Endothelial cell of umbilical vein (primary cell): Measurements from ENCODE around the gene PSAPL1. TPM values are rescaled to one million over a fixed set of nuclear protein-coding genes. Genes with fewer than 3 reads are reported as not detected.

Experiments used
- BruUV-seq: library from RNA; stranded (reverse); fragments of 400-500 nt; replicated peaks from 2 replicates; lab custom pipeline; 2021; lab: Mats Ljungman, UMichigan
- CTCF ChIA-PET: fragments of 300-600, 350-600 bp; sonication (Branson Sonifier 250); formaldehyde crosslinking; loops from one replicate; lab custom pipeline; 2021; ENCODE audit warnings: antibody characterized with exemption, inconsistent platforms; lab: Charles Lee
- POLR2A ChIA-PET: fragments of 300-600, 350-600 bp; sonication (Branson Sonifier 250); formaldehyde crosslinking; loops from one replicate; lab custom pipeline; 2021; ENCODE audit warnings: antibody characterized with exemption, inconsistent platforms; lab: Charles Lee
- DNase-seq: peaks from one replicate; pipeline ENCODE4 v3.0.0-alpha.2; 2011; ENCODE audit warnings: low read depth, low spot score
- FAIRE-seq: peaks from 2 replicates; lab custom pipeline; 2011; peaks lifted over from hg19 to GRCh38; lab: Jason Lieb, UNC
- H2AFZ ChIP-seq: 2 replicates; pipeline ENCODE4 v1.6.0; 2012; ENCODE audit warnings: low read depth, low read length, control low read depth, inconsistent platforms
- H3K27ac ChIP-seq: 2 replicates; pipeline ENCODE4 v1.5.1; 2011; ENCODE audit warnings: low read depth, mild to moderate bottlenecking, control low read depth, low read length, moderate library complexity; ENCODE audit not compliant: insufficient read depth
- H3K27me3 ChIP-seq, 2 experiments: 2 replicates each; pipeline versions ENCODE4 v1.6.0 to v1.6.1; 2011; ENCODE audit warnings: low read length in 2 of 2, mixed read lengths in 1 of 2; ENCODE audit not compliant: control insufficient read depth in 2 of 2, insufficient read depth in 2 of 2
- H3K36me3 ChIP-seq, 2 experiments: 2 replicates in 1 of 2; 3 replicates in 1 of 2; pipeline ENCODE4 v1.5.1; 2011; ENCODE audit warnings: low read length in 2 of 2, mild to moderate bottlenecking in 1 of 2, moderate library complexity in 1 of 2; ENCODE audit not compliant: control insufficient read depth in 2 of 2, insufficient read depth in 2 of 2; ENCODE audit errors: extremely low read depth in 1 of 2
- H3K4me1 ChIP-seq: 3 replicates; pipeline ENCODE4 v1.5.1; 2011; ENCODE audit warnings: mild to moderate bottlenecking, low read length; ENCODE audit not compliant: control insufficient read depth, insufficient read depth; ENCODE audit errors: extremely low read depth
- H3K4me2 ChIP-seq: 2 replicates; pipeline ENCODE4 v1.6.1; 2011; ENCODE audit warnings: low read length, control low read depth, mixed read lengths; ENCODE audit not compliant: insufficient read depth
- H3K4me3 ChIP-seq, 3 experiments: fragments of 200-600 bp in 1 of 3; sonication (generic), shearing (Covaris generic) in 1 of 3; replicated peaks in 1 of 3; 2 replicates each; pipeline ENCODE4 v1.5.1; 2011 to 2016; ENCODE audit warnings: control low read depth in 3 of 3, low read length in 3 of 3, mild to moderate bottlenecking in 2 of 3, inconsistent platforms in 1 of 3, low read depth in 1 of 3, moderate library complexity in 1 of 3; ENCODE audit not compliant: insufficient read depth in 1 of 3
- H3K79me2 ChIP-seq: 2 replicates; pipeline ENCODE4 v1.6.0; 2012; ENCODE audit warnings: low read length, inconsistent platforms; ENCODE audit not compliant: control insufficient read depth, insufficient read depth
- H3K9ac ChIP-seq: replicated peaks from 2 replicates; pipeline ENCODE3; 2011; ENCODE audit warnings: low read length, control low read depth; ENCODE audit not compliant: insufficient read depth; ENCODE audit errors: extremely low read depth
- H3K9me1 ChIP-seq: replicated peaks from 3 replicates; pipeline ENCODE4 v1.6.0; 2011; ENCODE audit warnings: mild to moderate bottlenecking, low read length; ENCODE audit not compliant: control insufficient read depth, insufficient read depth; ENCODE audit errors: extremely low read depth
- H3K9me3 ChIP-seq: replicated peaks from 2 replicates; pipeline ENCODE4 v1.5.1; 2012; ENCODE audit warnings: low read length, inconsistent platforms; ENCODE audit not compliant: control insufficient read depth, insufficient read depth
- H4K20me1 ChIP-seq: replicated peaks from 2 replicates; pipeline ENCODE3; 2011; ENCODE audit warnings: mild to moderate bottlenecking, low read length; ENCODE audit not compliant: control insufficient read depth, insufficient read depth; ENCODE audit errors: extremely low read depth
- EZH2 ChIP-seq: IDR thresholded peaks from 2 replicates; pipeline ENCODE4 v1.6.1; 2012; ENCODE audit warnings: borderline replicate concordance, low read depth, mild to moderate bottlenecking, moderate library complexity, low read length, inconsistent platforms; ENCODE audit not compliant: severe bottlenecking
- FOS ChIP-seq: IDR thresholded peaks from 2 replicates; pipeline ENCODE4 v1.6.1; 2011; ENCODE audit warnings: mild to moderate bottlenecking, low read length, moderate library complexity, borderline replicate concordance; ENCODE audit not compliant: insufficient read depth
- GATA2 ChIP-seq: IDR thresholded peaks from 2 replicates; pipeline ENCODE4 v1.7.0; 2011; ENCODE audit warnings: low read depth, mild to moderate bottlenecking, moderate library complexity, mixed read lengths, low read length; ENCODE audit not compliant: insufficient read length, insufficient read depth
- JUN ChIP-seq: IDR thresholded peaks from 2 replicates; pipeline ENCODE4 v1.6.1; 2011; ENCODE audit warnings: borderline replicate concordance, low read depth; ENCODE audit not compliant: insufficient read length, insufficient read depth
- MAX ChIP-seq: IDR thresholded peaks from 2 replicates; pipeline ENCODE4 v1.6.1; 2011; ENCODE audit not compliant: insufficient read depth, insufficient read length
- MYC ChIP-seq: IDR thresholded peaks from one replicate; pipeline ENCODE4 v1.6.1; 2011; ENCODE audit warnings: mild to moderate bottlenecking, low read depth, low read length
- POLR2A ChIP-seq: IDR thresholded peaks from 2 replicates; pipeline ENCODE4 v1.6.1; 2012; ENCODE audit warnings: low read depth, mild to moderate bottlenecking, control low read depth, low read length
- POLR2AphosphoS5 ChIP-seq: IDR thresholded peaks from 2 replicates; pipeline ENCODE4 v1.6.1; 2012; ENCODE audit warnings: low read depth, mild to moderate bottlenecking, control low read depth, low read length, moderate library complexity; ENCODE audit not compliant: insufficient read depth
- dilution Hi-C: fragments of 300-500 bp; cut with MboI; formaldehyde crosslinking; loops from one replicate; pipeline ENCODE4 v1.15.0; 2019; ENCODE audit warnings: low sequenced_read_pairs; ENCODE audit not compliant: extremely low pct_ligation_motif_present
- intact Hi-C: fragments of 100-400 bp; cut with micrococcal nuclease; formaldehyde crosslinking; loops from one replicate; pipeline ENCODE4 v1.10.0; 2022
- polyA plus RNA-seq, 4 experiments: library from polyadenylated mRNA; depleted of rRNA in 3 of 4; stranded (reverse) in 3 of 4; unstranded in 1 of 4; fragments of >200 nt; gene quantifications; 2 replicates each; pipeline versions ENCODE4 v1.2.1 to v1.2.3, GENCODE V29; 2011 to 2012; ENCODE audit warnings: missing spikeins in 1 of 4
- total RNA-seq: library from RNA; stranded (reverse); gene quantifications from 2 replicates; pipeline ENCODE4 v1.2.3, GENCODE V29; 2021
- TF ChIP-seq, protein P1 (sequence below), 2 donors: IDR thresholded peaks; 1 replicate in 1 of 2; 2 replicates in 1 of 2; pipeline ENCODE4 v1.5.1; 2011; ENCODE audit warnings: low read length in 2 of 2, mild to moderate bottlenecking in 2 of 2, moderate library complexity in 2 of 2, control low read depth in 1 of 2, inconsistent platforms in 1 of 2, low read depth in 1 of 2; ENCODE audit not compliant: insufficient read depth in 1 of 2; ENCODE audit errors: extremely low read depth in 1 of 2

Gene PSAPL1
- total and polyA plus RNA-seq, 2 donors (not counting 3 experiments of a cell fraction or from before 2014, with no cell fraction given): not detected

GRCh38 chr4:7389101-7389701 lies 45.5 kb downstream of the PSAPL1 start:
- no peaks in the 10 kb centered on the region for H4K20me1 ChIP-seq
- FAIRE-seq (no peak), DNase-seq (no peak)
- no peak overlapping the region for H3K4me2 ChIP-seq
- no peaks in the 10 kb centered on the region for H3K9me1 ChIP-seq
- no peak overlapping the region for H3K4me3 ChIP-seq
- intact Hi-C loops: no loop called here
- no TSS peak for BruUV-seq
- dilution Hi-C loops: no loop called here
- H3K9me3 ChIP-seq: no peaks in the 10 kb centered on the region
- ChIA-PET POLR2A (no interaction called here), CTCF (no interaction called here)
- TF ChIP-seq POLR2A (no peak), EZH2 (no peak), FOS (no peak), JUN (no peak), GATA2 (no peak), POLR2AphosphoS5 (no peak), MYC (no peak), MAX (no peak)
- TF ChIP-seq, protein P1, sequence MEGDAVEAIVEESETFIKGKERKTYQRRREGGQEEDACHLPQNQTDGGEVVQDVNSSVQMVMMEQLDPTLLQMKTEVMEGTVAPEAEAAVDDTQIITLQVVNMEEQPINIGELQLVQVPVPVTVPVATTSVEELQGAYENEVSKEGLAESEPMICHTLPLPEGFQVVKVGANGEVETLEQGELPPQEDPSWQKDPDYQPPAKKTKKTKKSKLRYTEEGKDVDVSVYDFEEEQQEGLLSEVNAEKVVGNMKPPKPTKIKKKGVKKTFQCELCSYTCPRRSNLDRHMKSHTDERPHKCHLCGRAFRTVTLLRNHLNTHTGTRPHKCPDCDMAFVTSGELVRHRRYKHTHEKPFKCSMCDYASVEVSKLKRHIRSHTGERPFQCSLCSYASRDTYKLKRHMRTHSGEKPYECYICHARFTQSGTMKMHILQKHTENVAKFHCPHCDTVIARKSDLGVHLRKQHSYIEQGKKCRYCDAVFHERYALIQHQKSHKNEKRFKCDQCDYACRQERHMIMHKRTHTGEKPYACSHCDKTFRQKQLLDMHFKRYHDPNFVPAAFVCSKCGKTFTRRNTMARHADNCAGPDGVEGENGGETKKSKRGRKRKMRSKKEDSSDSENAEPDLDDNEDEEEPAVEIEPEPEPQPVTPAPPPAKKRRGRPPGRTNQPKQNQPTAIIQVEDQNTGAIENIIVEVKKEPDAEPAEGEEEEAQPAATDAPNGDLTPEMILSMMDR (IDR thresholded peaks at IDR 0.05; ENCODE audit: extremely low read depth in 1 of 2, insufficient read depth in 1 of 2, low read depth in 1 of 2, low read length in 2 of 2): no peak
- H2AFZ ChIP-seq: no peak overlapping the region
- no peak overlapping the region for H3K9ac ChIP-seq
- H3K27me3 ChIP-seq: no peaks in the 10 kb centered on the region
- H3K36me3 ChIP-seq: no peaks in the 10 kb centered on the region
- no peak overlapping the region for H3K27ac ChIP-seq
- no peaks in the 10 kb centered on the region for H3K4me1 ChIP-seq
- no peaks in the 10 kb centered on the region for H3K79me2 ChIP-seq
